Transverse colon (tissue), 4 donors: ENCODE measurements around the gene HERC4.
"Not testable (repeated sequence)": the region's sequence is repeated elsewhere in the genome, so short reads cannot be mapped to it uniquely, and the experiment has no call there.

ENCODE experiments used
- POLR2A ChIP-seq: fragments of 450-650 bp; IDR thresholded peaks from one replicate; pipeline ENCODE4 v1.6.1; 2016; ENCODE audit warnings: antibody characterized with exemption, mild to moderate bottlenecking, moderate library complexity
- POLR2AphosphoS5 ChIP-seq, 3 donors: sonication (generic); formaldehyde crosslinking; IDR thresholded peaks; one replicate each; pipeline ENCODE4 v1.6.1; 2016; ENCODE audit warnings: antibody characterized with exemption in 3 of 3
- TF ChIP-seq, protein P1 (sequence below), 5 experiments: fragments of 200-600 bp in 3 of 5; fragments of 450-650 bp in 2 of 5; sonication (generic) in 3 of 5; IDR thresholded peaks; 1 replicate in 2 of 5; 2 replicates in 3 of 5; pipeline ENCODE4 v1.5.1; 2016 to 2017; ENCODE audit warnings: antibody characterized with exemption in 5 of 5, inconsistent platforms in 3 of 5, mild to moderate bottlenecking in 2 of 5, moderate library complexity in 1 of 5

DNA sequence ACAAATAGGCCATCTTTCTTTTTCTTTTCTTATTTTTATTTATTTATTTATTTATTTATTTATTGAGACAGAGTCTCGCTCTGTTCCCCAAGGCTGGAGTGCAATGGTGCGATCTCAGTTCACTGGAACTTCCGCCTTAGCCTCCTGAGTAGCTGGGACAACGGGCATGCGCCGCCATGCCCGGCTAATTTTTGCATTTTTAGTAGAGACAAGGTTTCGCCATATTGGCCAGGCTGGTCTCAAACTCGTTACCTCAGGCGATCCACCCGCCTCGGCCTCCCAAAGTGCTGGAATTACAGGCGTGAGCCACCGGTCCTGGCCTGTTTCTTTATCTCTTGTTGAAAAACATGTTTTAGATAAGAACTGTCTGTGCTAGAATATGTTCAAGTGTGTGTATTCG is 998 bp upstream of the HERC4 start:
- TF ChIP-seq, protein P1, sequence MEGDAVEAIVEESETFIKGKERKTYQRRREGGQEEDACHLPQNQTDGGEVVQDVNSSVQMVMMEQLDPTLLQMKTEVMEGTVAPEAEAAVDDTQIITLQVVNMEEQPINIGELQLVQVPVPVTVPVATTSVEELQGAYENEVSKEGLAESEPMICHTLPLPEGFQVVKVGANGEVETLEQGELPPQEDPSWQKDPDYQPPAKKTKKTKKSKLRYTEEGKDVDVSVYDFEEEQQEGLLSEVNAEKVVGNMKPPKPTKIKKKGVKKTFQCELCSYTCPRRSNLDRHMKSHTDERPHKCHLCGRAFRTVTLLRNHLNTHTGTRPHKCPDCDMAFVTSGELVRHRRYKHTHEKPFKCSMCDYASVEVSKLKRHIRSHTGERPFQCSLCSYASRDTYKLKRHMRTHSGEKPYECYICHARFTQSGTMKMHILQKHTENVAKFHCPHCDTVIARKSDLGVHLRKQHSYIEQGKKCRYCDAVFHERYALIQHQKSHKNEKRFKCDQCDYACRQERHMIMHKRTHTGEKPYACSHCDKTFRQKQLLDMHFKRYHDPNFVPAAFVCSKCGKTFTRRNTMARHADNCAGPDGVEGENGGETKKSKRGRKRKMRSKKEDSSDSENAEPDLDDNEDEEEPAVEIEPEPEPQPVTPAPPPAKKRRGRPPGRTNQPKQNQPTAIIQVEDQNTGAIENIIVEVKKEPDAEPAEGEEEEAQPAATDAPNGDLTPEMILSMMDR (IDR thresholded peaks at IDR 0.05), result not testable (repeated sequence)
- not testable (repeated sequence) for TF ChIP-seq POLR2AphosphoS5 (IDR thresholded peaks at IDR 0.05); POLR2A
